HG02938 (cell line): ENCODE data around the gene MCAM.

Source experiments
- ATAC-seq: cut with Tn5 transposase; IDR thresholded peaks from one replicate; pipeline ENCODE4 v1.9.1; 2021; ENCODE audit warnings: mild to moderate bottlenecking, moderate library complexity; ENCODE audit not compliant: unreplicated experiment

MCAM gene, protein sequence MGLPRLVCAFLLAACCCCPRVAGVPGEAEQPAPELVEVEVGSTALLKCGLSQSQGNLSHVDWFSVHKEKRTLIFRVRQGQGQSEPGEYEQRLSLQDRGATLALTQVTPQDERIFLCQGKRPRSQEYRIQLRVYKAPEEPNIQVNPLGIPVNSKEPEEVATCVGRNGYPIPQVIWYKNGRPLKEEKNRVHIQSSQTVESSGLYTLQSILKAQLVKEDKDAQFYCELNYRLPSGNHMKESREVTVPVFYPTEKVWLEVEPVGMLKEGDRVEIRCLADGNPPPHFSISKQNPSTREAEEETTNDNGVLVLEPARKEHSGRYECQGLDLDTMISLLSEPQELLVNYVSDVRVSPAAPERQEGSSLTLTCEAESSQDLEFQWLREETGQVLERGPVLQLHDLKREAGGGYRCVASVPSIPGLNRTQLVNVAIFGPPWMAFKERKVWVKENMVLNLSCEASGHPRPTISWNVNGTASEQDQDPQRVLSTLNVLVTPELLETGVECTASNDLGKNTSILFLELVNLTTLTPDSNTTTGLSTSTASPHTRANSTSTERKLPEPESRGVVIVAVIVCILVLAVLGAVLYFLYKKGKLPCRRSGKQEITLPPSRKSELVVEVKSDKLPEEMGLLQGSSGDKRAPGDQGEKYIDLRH

DNA sequence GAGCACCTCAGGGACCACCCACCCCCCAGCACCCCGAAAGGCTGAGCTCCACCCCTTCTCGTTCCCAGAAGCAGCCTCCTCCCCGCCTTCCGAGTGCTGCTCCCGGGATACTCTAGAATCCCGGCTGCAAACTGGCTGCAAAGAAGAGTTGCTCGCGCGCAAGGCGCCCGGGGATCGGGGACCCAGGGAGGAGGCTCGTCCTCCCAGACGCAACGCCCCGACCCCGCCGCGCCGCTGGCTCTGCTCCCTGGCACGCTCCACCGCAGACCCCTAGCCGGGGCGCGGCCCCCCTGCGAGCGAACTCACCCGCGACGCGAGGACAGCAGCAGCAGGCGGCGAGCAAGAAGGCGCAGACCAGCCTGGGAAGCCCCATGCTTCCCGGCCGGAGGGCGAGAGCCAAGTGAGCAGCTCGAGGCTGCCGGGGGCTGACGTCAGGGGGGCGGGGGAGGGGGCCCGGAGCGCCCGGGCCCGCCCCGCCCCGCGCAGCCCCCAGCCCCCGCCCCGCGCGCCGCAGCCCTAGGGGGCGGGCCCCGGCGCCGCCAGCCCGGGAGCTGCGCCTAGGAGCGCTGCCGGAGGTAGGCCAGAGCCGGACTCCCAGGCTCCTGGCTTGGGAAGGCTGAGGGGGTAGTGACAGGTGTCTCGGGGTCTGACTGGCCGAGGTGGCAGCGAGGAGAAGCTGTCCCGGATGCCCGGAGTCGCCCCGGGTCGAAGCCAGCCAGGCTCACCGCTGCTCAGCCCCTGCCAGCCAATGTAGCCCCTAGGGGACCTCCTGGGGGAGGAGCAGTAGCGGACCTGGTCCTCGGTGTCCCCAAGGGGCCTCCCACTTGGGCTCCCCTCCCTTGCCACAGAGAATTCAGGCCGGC, at the start of gene MCAM:
TSS of gene MCAM (minus strand) at position 402 of the 863 bp plus-strand sequence. CDS start at position 373, 29 bp downstream.
- ATAC-seq, result no peak

DNA sequence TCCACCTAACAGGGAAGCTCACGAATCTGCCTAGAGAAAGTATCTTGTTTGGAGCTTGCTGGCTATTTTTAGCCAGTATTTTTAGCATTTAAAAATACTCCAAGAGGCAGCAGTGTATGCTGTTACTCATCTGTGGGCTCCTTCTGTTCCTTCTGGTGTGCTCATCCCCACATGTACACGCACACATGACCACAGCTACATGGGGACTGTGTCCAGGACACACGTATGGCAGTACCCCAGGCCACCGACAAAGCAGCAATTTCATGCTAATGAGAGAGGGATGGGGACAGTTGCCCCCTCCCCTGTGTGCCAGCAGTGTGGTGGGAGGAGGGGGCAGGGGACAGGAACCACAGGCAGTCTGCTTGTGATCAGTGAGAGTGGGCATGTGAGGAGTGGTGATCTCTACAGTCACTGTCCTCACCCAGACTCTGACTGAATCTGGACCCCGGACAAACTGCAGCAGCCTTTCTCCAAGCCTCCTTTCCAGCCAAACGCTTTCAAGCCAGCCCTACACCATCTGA, 48.2 kb upstream of the MCAM start:
- no peak for ATAC-seq

DNA sequence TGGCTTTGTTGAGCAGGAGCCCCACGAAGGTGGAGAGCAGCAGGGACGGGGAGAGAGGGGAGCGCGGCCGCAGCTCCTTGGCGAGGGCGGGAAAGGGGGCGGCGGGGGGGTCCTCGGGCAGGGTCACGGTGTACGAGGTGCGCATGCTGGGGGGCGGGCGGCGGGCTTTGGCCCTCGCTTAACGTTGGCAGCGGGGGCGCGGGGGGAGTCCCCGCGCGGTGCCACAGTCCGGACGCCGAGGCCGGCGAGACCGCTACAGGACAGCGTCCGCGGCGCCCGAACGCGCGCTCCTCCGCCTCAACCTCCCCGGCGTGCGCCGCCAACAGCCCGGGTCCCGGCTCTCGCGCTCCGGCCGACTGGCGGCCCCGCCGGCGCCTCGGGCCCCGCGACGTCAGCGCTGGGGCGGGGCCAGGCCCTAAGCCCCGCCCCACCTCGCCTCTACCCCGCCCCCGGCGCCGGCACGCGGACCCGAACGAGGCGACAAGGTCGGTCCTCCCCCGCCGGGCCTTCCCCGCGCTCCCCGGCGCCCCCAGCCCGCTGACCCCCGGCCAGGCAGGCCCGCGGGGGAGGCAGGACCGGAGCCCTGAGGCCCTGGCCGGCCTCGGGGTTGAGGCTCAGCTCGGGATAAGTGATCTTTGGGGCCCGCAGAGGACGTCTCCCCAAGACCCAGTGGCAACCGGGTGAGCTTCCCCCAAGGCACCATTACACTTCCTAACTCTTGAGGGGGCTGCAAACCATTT, 47.1 kb upstream of the MCAM start:
- no peak for ATAC-seq

DNA sequence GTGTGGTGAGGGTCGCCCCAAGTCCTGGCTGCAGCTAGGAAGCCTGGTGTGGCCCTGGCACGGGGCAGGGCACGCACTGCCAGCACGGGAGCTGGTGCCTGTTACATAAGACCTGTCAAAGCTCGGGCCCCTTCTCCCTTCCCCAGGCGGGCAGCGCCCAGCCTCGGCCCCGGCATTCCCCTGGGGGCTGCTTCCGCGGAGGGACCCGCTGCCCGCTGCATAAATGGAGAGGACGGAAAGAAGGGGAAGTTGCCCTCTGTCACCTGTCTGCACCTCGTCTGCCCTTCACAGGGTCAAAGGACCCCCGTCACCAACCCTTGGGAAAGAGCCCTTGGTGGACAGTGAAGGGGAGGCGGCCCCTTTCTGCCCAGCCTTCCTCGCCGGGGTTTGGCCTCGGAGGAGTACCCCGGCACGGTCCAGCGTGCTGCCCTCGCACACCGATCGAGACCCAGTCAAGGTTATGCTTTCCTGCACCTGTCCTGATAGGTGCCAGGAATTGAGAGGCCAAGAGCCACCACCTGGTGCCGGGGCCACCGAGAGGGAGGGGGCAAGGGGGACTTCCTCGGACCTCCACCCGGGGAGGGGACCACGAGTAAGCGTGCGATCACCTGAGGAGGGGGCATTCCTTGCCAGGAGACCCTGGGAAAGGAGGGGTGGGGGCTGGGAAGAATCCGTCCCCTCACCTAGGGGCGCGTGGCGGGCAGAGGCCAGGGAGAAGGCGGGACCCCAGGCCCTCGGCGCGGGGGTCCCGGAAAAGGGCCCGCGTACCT, 46.3 kb upstream of the MCAM start:
- ATAC-seq, result no peak

DNA sequence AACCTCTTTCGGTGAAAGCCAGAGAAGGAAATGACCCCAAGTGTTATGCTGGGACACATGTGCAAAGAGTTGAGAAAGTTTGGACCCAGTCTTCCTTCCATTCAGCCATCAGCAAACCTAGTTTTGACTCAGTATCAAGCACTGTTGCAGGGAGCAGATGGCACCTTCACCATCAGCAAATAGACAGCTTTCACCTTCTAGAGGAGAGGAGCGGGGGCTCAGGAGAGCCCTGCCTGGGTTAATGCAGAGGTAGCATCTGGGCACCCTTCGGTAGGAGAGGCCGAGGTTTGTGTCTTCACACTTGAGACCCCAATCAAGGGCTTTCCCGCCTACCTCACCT, 45.8 kb upstream of the MCAM start:
- ATAC-seq, result no peak

DNA sequence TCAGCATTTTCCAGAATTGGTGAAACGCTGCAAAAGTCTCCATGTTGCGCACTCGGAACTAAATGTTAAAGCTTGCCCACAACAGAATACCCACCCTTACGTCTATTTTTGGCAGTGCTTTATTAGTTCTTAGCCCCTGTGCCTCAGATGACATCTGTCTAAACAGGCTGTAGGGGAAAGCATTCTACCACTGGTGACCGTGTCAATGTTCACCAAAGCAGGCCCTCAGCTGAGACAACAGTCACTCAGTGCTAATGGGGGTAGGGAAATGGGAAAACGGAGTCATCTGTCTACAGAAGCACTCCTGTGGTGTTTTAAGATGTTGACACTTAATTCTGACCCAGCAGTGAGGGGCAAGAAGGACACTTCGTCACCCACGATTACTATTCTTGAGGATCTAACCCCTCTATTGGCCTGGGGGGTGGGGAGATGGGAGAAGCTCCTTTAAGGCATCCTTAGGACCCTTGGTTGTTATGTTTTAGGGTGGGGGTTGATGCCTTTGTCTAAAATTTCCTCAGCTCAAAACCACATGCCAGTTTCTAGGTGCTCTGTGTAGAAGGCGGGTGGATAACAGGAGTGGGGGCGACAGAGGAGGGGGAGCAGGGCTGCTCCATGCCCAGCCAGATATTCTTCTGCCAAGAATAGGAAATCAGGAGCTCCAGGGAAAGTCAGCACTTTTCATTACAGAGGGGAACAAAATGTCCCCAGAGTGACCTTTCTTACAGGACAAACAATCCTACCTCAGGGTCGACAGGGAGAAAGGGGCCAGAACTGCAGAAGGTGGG, 45.2 kb upstream of the MCAM start:
- no peak for ATAC-seq

DNA sequence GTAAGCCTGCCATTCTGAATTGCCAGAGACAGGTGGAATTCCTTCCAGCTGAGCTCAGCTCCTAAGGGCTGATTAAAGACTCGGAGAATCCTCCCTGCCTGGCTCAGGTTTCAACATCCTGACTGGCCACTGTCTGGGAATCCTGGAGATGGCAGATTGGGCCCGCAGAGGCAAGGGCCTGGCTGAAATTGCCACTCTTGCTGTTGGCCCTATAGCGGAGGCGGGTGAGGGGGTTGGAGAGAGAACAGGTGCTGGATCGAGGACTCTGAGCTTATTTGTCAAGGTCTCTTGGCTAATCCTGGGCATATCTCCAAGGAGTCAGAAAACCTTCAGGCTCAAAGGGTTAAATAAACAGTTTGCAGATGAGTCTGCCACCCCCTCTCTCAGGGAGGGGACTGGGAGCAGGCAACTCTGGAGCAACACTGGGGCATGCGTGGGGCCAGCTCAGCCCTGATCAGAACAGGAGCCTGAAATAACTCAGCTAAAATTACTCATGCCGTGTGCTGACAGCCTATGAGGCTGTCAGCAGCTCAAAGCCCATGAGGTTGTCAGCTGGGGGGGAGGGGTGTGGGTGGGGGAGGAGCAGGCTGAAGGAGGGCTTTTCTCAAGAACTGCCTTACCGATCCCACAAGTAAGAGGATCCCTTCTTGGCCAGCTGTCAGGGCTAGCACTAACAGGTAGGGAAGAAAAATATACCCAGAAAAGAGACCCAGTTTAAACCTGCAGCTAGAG, 44.3 kb upstream of the MCAM start:
- no peak for ATAC-seq

DNA sequence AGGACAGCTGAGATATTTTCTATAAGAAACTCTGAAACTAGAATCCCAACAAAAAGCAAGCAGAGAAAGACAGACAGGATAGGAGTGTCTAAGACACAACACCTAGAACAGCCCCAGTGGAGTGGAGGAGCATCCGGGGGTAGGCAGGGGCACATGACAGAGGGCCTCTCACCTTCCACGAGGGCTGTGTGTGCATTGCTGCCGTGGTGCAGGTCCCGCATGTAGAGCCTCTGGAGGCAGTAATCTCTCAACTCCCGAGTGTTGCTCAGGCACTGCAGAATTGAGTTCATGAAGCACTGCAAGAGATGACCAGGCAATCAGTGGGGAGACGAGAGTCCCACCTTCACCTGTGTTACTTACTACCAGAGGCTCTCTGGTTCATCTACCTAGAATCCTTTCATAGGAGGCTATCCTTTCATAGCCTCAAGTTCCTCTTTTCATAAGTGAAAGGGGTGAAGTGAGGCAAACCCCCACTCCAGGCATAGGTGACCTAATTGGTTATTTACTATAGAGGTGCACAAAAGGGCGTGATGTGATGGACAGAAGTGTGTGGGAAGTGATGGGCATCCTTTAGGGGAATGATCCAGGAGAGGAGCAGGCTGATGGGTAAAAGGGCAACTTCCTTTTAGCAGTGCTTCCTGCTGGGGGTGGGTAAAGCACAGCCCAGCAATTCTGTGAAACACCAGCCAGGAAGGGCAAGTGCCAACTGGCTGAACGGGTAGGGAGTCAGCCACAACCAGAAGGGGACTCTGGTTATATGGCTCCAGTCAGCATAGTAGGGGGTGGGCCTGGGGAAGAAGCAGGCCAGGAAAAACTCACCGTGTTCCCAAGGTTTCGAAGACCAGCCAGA, 42.7 kb upstream of the MCAM start:
- no peak for ATAC-seq

DNA sequence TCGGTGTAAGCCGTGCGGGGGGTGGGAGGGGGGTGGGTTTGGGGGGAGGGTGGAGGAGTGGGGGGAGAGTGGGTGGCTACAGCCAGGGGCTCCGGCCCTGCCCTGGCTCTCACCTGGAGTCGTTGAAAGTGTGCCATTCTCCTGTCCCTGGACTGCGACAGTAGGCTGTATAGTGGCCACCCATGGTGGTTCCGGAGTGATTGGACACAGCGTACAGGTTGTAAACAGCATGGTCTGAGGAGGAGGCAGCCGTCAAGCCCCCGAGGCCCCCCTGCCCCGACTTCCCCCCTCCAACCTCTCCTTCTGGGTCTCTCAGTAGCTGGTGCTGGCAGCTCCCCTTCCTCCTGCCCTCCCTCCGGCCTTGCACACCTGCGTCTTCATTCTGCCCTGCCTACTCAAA, 40.1 kb upstream of the MCAM start:
- no peak for ATAC-seq

DNA sequence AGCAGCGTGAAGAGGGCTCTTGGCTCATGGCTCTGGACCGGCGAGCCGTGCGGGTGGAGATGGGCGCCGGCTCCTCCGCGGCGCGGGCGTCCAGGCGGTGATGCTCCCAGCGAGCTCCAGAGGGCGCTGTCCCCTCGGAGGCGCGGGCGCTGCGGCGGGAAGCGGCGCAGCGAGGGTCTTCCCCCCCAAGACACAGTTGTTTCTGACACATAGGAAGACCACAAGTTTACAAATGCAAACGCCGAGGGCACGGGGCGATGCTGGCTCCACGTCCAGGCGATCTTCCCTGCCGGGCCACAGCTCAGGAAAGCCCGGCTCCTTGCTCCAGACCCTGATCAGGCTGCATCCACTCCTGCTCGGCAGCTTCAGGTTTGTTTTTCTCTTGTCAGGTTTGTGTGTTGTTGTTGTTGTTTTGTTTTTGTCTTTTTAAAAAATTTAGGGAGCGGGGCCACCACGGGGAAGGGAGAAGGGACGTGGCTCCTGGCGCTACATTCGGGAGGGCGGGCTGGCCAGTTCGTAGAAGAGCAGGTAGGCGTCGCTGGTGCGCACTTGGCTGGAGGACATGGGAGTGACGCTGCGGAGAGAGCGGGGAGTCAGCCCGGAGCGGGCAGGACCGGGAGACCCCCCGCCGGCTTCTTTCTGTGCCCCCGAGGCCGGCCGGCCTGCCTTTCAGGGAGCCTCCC, 39.6 kb upstream of the MCAM start:
- no peak for ATAC-seq

DNA sequence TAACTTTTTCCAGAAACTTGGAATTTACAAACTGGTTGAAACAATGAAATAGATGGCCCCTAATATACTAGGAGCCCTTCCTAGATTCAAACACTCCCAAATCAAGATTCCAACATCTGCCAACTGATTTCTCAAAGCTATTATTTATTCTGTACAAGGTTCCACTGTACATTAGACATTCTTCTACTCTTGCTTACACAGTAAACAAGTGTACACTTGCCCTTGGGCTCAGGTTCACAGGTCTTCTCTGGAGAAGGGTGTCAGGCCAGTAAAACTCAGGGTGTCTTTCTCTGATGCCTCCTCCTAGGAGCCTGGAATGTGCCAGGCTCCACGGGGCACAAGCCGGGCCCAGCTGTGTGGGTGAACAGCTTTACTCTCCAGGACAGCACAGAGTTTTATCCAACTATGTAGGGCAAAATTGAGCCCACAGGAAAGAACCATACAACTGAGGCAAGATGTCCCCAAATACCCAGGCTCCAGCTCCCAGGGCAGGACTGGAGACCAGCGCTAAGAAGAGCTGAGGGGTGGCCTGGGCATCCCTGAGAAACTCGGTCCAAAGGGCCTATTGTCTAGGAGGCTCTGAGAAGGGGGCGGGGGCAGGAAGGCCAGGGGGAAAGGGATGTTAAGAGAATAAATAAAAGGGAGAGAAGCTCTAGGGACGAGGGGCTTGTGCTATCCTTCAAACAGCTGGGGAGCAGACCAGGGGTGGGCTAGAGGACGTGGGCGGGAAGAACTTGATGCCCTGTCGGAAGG, 38.3 kb upstream of the MCAM start:
- no peak for ATAC-seq

DNA sequence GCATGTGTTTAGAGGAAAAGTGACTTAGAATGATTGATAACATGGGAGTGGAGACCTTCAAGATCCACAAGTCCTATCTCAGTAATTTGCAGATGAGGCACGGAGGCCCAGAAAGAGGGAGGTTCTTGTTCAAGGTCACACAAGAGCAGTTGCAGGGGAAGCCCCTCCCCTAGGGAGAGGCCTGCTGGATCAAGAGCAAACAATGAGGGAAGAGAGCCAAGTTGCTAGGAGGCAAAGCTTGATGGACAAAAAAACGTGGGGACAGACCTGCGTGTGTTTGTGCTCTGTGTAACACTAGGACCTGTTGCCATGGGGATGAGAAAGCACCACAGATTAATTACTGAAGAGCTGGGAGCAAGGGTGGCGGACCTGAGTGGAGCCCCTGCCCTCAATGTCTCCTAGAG, 35.9 kb upstream of the MCAM start:
- ATAC-seq, result no peak

DNA sequence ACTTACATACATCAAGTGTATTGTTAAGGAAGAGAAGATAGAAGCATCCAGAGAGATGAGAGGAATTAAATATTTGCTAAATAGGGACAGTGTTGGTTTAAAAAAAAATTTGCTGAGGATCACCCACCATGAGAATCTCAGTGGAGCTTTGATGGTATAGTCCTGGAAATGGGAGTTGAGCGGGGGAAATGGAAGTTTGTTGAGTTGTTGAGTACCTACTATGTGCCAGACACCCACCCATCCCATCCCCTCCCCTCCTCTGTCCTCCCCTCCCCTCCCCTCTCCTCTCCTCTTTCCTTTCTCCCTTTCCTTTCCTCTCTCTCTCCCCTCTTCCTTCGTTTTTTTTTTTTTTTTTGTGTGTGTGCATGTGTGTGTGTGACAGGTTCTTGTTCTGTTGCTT, 34.3 kb upstream of the MCAM start:
- no peak for ATAC-seq

DNA sequence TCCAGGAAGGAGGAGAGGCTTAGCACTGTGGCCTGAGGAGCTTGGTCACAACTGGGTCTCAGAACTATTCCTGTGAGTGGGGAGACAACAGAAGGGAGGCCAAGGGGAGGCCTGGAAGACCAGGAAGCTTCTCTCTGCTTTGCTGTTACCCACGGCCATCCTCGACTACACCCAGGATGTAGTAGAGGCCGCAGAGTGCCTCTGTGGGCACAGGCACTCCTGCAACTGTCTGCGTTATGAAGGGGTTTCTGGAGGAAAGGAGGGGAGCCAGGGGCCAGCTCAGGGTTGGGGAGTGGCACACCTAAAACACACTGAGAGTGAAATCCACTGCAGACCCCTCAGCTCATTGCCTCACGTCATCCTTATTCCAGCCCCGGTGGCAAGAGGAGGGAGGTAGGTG, 33.4 kb upstream of the MCAM start:
- no peak for ATAC-seq

DNA sequence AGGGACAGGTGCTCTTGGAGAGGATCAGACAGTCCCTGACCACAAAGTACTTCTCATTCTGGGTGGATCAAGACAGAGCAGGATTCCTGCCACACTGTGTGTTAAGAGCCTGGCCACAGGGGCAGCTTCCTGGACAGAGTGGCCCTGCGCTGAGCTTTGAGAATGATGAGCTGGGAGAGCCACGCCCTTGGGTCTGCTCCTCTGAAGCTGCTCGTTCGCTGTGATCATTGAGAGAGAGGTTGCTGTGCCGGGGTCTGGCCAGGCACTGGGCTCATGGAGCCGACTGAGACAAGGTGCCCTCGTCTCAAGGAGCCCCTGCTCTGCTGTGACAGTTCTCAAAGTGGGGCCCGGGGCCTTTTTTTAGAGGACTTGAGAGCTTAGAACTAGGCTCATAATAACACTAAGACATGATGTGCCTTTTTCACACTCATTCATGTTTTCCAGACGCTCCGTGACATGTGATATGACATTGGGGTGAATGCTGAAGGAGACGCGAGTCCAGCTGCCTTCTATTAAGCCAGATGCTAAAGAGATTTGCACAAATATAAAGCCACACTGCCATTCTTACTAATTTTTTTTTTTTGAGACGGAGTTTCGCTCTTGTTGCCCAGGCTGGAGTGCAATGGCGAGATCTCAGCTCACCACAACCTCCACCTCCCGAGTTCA, 31.1 kb upstream of the MCAM start:
- ATAC-seq, result no peak

DNA sequence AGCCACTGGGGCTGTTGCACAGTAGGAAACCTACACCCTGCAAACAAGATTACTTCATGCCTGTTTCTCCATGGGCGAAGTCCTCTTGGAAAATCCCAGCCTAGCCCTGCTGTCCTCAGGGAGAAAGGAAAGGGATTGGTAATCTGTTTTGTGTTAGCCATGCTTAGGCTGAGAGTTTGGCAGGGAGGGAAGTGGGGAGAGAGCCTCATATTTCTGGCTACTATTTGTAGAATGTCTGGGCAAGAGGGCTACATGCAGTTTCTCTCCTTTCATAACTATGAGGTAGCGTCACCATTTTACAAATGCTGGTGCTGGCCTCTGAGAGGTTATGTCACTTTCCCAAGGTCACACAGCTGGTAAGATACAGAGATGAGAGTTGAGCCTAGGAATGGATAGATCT, 30.3 kb upstream of the MCAM start:
- no peak for ATAC-seq
